Measurements from ENCODE around the gene ALDH7A1. TPM values are rescaled to one million over a fixed set of nuclear protein-coding genes. Genes with fewer than 3 reads are reported as not detected.
A peak's percentile ranks its signal among the peaks of the same experiment; 100 is the strongest.
"Not testable (repeated sequence)": the region's sequence is repeated elsewhere in the genome, so short reads cannot be mapped to it uniquely, and the experiment has no call there.

Gene ALDH7A1
- total RNA-seq, 1 donor from 2014 or later: 90.6 TPM

DNA sequence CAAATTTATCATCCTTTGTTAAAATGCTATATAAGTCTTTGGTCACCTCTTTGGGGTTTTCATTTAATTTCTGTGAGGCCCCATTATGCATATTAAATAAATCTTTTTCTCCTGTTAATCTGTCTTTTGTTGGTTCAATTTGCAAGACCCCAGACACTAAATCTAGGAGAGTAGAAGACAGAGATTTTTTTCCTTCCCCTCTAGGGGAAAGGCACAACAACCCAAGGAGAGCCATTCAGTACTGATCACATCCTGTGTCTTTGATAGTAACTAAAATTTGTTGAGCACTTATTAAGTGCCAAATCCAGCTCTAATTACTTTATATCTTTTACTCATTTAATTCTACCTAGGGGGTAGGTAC lies 74.4 kb downstream of the ALDH7A1 start:
- DNase-seq (ENCODE audit: low read depth) (no peak), FAIRE-seq (no peak)
- Histone ChIP-seq H3K79me2 (ENCODE audit: insufficient read depth, low read length) (no peaks in the 10 kb centered on the region), H3K4me3 (ENCODE audit: insufficient read depth, low read depth, low read length) (no peak overlapping the region), H4K20me1 (ENCODE audit: insufficient read depth, low read length) (no peaks in the 10 kb centered on the region), H3K4me1 (ENCODE audit: insufficient read depth, low read length) (peaks cover 5% of the 10 kb centered on the region), H3K27me3 (ENCODE audit: insufficient read depth, low read length) (no peaks in the 10 kb centered on the region), H3K9me3 (ENCODE audit: insufficient read depth, low read depth, low read length) (no peaks in the 10 kb centered on the region), H3K4me2 (ENCODE audit: low read length) (no peak overlapping the region), H2AFZ (ENCODE audit: low read depth, low read length) (no peak overlapping the region), H3K9ac (ENCODE audit: low read length) (no peak overlapping the region), H3K27ac (ENCODE audit: low read depth, low read length) (no peak overlapping the region), H3K36me3 (ENCODE audit: insufficient read depth, low read length) (no peaks in the 10 kb centered on the region)
- Mint-ChIP-seq H3K9me3 (ENCODE audit: unreplicated experiment) (no peaks in the 10 kb centered on the region), H3K4me1 (ENCODE audit: low read depth, unreplicated experiment) (peaks cover 16% of the 10 kb centered on the region), H3K4me3 (ENCODE audit: unreplicated experiment) (no peak overlapping the region), H3K36me3 (ENCODE audit: low read depth, unreplicated experiment) (no peaks in the 10 kb centered on the region), H3K27me3 (ENCODE audit: low read depth, unreplicated experiment) (no peaks in the 10 kb centered on the region), H3K27ac (ENCODE audit: unreplicated experiment) (no peak overlapping the region)
- TF ChIP-seq EZH2 (IDR thresholded peaks at IDR 0.05; ENCODE audit: insufficient read depth, low read length) (no peak), CTCF (IDR thresholded peaks at IDR 0.05; ENCODE audit: insufficient read depth, low read depth, low read length) (no peak)

DNA sequence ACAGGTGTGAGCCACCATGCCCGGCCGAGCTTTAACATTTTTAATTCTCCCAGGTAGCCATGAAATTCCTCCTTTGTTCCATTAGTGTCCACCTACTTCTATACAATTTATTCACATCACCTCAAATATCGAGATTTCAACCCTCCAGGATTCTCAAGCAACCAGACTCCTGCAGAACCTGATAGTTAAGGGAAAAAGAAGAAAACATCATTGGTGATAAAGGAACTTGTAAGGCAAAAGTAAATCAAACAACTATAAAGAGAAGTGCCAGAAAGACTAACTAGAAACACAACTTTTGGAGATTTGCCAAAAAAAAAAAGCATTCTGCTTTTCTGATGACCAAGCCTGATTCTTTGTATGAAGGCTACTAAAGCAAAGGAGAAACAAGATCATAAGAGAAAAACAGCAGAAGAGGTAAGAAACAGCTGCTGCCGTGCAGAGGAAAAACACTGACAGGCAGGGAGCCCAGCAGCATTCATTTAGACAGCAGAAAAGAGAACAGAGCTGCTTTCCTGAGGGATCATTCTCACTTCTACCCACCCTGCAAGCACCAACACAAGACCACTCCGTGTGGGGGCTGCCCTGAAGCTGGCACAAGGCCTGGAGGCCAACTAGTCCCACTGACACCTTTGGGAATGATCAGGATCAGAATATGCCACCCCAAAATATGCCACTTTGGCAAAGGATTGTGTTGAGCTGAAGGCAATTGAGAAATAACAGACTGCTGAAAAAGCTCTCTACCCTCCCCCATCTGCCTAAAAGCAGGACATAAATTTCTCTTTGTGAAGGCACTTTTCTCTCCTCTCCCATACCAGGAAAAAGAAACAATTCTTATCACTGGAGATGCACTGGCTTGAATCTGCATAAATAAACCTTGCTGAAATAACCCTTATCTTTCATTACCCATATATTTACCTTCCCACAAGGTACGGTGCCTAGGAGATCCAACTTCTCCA lies 75.1 kb downstream of the ALDH7A1 start:
- H3K27ac ChIP-seq (ENCODE audit: low read depth, low read length): no peak overlapping the region
- DNase-seq (ENCODE audit: low read depth) (no peak), FAIRE-seq (no peak)
- peaks cover 18% of the 10 kb centered on the region for H3K4me1 Mint-ChIP-seq (ENCODE audit: low read depth, unreplicated experiment)
- H3K27me3 ChIP-seq (ENCODE audit: insufficient read depth, low read length): no peaks in the 10 kb centered on the region
- H3K4me1 ChIP-seq (ENCODE audit: insufficient read depth, low read length): peaks cover 5% of the 10 kb centered on the region
- peak overlapping the region; percentile 10 for H3K4me2 ChIP-seq (ENCODE audit: low read length)
- no peak overlapping the region for H3K4me3 Mint-ChIP-seq (ENCODE audit: unreplicated experiment)
- TF ChIP-seq EZH2 (IDR thresholded peaks at IDR 0.05; ENCODE audit: insufficient read depth, low read length) (no peak), CTCF (IDR thresholded peaks at IDR 0.05; ENCODE audit: insufficient read depth, low read depth, low read length) (no peak)
- no peaks in the 10 kb centered on the region for H3K9me3 Mint-ChIP-seq (ENCODE audit: unreplicated experiment)
- no peaks in the 10 kb centered on the region for H3K36me3 Mint-ChIP-seq (ENCODE audit: low read depth, unreplicated experiment)
- no peaks in the 10 kb centered on the region for H3K36me3 ChIP-seq (ENCODE audit: insufficient read depth, low read length)
- no peaks in the 10 kb centered on the region for H4K20me1 ChIP-seq (ENCODE audit: insufficient read depth, low read length)
- H3K27me3 Mint-ChIP-seq (ENCODE audit: low read depth, unreplicated experiment): no peaks in the 10 kb centered on the region
- no peak overlapping the region for H3K27ac Mint-ChIP-seq (ENCODE audit: unreplicated experiment)
- no peak overlapping the region for H2AFZ ChIP-seq (ENCODE audit: low read depth, low read length)
- H3K9me3 ChIP-seq (ENCODE audit: insufficient read depth, low read depth, low read length): no peaks in the 10 kb centered on the region
- H3K9ac ChIP-seq (ENCODE audit: low read length): no peak overlapping the region
- H3K79me2 ChIP-seq (ENCODE audit: insufficient read depth, low read length): no peaks in the 10 kb centered on the region
- no peak overlapping the region for H3K4me3 ChIP-seq (ENCODE audit: insufficient read depth, low read depth, low read length)

DNA sequence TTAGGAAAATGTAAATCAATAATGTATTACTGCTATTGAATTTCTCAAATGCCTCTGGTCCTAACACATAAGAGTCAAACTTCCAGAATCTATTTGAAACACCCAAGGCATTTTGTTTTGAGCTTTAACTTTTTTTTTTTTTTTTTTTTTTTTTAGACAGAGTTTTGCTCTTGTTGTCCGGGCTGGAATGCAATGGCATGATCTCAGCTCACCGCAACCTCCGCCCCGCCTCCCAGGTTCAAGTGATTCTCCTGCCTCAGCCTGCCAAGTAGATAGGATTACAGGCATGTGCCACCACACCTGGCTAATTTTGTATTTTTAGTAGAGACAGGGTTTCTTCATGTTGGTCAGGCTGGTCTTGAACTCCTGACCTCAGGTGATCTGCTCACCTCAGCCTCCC lies 75.8 kb downstream of the ALDH7A1 start:
- H3K27me3 Mint-ChIP-seq (ENCODE audit: low read depth, unreplicated experiment); H3K9ac ChIP-seq (ENCODE audit: low read length); FAIRE-seq; H3K4me3 ChIP-seq (ENCODE audit: insufficient read depth, low read depth, low read length); DNase-seq (ENCODE audit: low read depth); H2AFZ ChIP-seq (ENCODE audit: low read depth, low read length); H3K27ac Mint-ChIP-seq (ENCODE audit: unreplicated experiment); H3K36me3 Mint-ChIP-seq (ENCODE audit: low read depth, unreplicated experiment); H3K9me3 ChIP-seq (ENCODE audit: insufficient read depth, low read depth, low read length); H3K9me3 Mint-ChIP-seq (ENCODE audit: unreplicated experiment); H3K27ac ChIP-seq (ENCODE audit: low read depth, low read length); H4K20me1 ChIP-seq (ENCODE audit: insufficient read depth, low read length); H3K4me1 ChIP-seq (ENCODE audit: insufficient read depth, low read length); H3K27me3 ChIP-seq (ENCODE audit: insufficient read depth, low read length); H3K4me3 Mint-ChIP-seq (ENCODE audit: unreplicated experiment); H3K4me2 ChIP-seq (ENCODE audit: low read length); H3K79me2 ChIP-seq (ENCODE audit: insufficient read depth, low read length); H3K36me3 ChIP-seq (ENCODE audit: insufficient read depth, low read length): not testable (repeated sequence)
- H3K4me1 Mint-ChIP-seq (ENCODE audit: low read depth, unreplicated experiment): peaks cover 18% of the 10 kb centered on the region

Measured in astrocyte (in vitro differentiated cells and primary cell).